K562 (cell line): ENCODE data around the gene GAB2. TPM values are rescaled to one million over a fixed set of nuclear protein-coding genes. Genes with fewer than 3 reads are reported as not detected.

Source experiments
- ARID1B ChIP-seq: fragments of 450-650 bp; IDR thresholded peaks from 2 replicates; pipeline ENCODE4 v1.6.1; 2016; ENCODE audit warnings: antibody characterized with exemption, mild to moderate bottlenecking, inconsistent platforms
- ARID3A ChIP-seq: IDR thresholded peaks from 2 replicates; pipeline ENCODE4 v1.6.1; 2012; ENCODE audit warnings: low read depth, low read length, improper control_type of control experiment, borderline replicate concordance
- CHD4 ChIP-seq: fragments of 200-600 bp; sonication (generic); IDR thresholded peaks from 3 replicates; pipeline ENCODE4 v1.6.1; 2012; ENCODE audit warnings: low read depth, mild to moderate bottlenecking, mixed read lengths, low read length, inconsistent platforms; ENCODE audit not compliant: insufficient read depth, insufficient replicate concordance, poor library complexity, severe bottlenecking
- CREB1 ChIP-seq, 2 experiments: sonication (generic) in 1 of 2; formaldehyde crosslinking in 1 of 2; IDR thresholded peaks; 2 replicates each; pipeline versions ENCODE4 v1.6.1 to v1.8.0; 2012 to 2022; ENCODE audit warnings: inconsistent platforms in 1 of 2, mild to moderate bottlenecking in 1 of 2, missing genetic modification reagents in 1 of 2, moderate library complexity in 1 of 2
- CREB3 ChIP-seq: fragments of 450-650 bp; conservative IDR thresholded peaks from 2 replicates; pipeline ENCODE4 v1.6.1; 2016; ENCODE audit warnings: missing genetic modification characterization, low read depth, mild to moderate bottlenecking, missing compliant biosample characterization, moderate library complexity
- CUX1 ChIP-seq: fragments of 200-800 bp; sonication (Bioruptor generic); IDR thresholded peaks from 2 replicates; pipeline ENCODE4 v1.6.1; 2016; ENCODE audit warnings: missing genetic modification characterization, missing compliant biosample characterization
- FOXJ3 ChIP-seq: sonication (generic); formaldehyde crosslinking; IDR thresholded peaks from 2 replicates; pipeline ENCODE4 v1.4.0; 2020; ENCODE audit warnings: mild to moderate bottlenecking, missing genetic modification reagents
- GABPA ChIP-seq: fragments of 200-800 bp; sonication (Bioruptor generic); conservative IDR thresholded peaks from 2 replicates; pipeline ENCODE4 v1.6.1; 2016; ENCODE audit warnings: low read depth, missing genetic modification characterization, missing compliant biosample characterization
- GATAD2A ChIP-seq: fragments of 450-650 bp; IDR thresholded peaks from 2 replicates; pipeline ENCODE4 v1.6.1; 2017
- KDM2B ChIP-seq: fragments of 250-450 bp; sonication (Bioruptor Pico); IDR thresholded peaks from 2 replicates; pipeline ENCODE4 v1.8.0; 2021; ENCODE audit warnings: mild to moderate bottlenecking, moderate library complexity
- MAFG ChIP-seq: fragments of 450-650 bp; conservative IDR thresholded peaks from 2 replicates; pipeline ENCODE4 v1.6.1; 2016; ENCODE audit warnings: missing genetic modification characterization, missing compliant biosample characterization
- POLR3G ChIP-seq: IDR thresholded peaks from 2 replicates; pipeline ENCODE4 v1.6.1; 2011; ENCODE audit not compliant: insufficient read length, insufficient replicate concordance; ENCODE audit errors: extremely low read depth
- PTTG1 ChIP-seq: fragments of 450-650 bp; IDR thresholded peaks from 2 replicates; pipeline ENCODE4 v1.6.1; 2016; ENCODE audit warnings: low read depth, mild to moderate bottlenecking, missing genetic modification characterization, missing compliant biosample characterization
- RNF2 ChIP-seq: sonication (generic); IDR thresholded peaks from 2 replicates; pipeline ENCODE4 v1.6.1; 2016
- SNIP1 ChIP-seq: fragments of 450-650 bp; IDR thresholded peaks from 2 replicates; pipeline ENCODE4 v1.7.1; 2017; ENCODE audit warnings: low read depth, mild to moderate bottlenecking
- YY1 ChIP-seq, 3 experiments: IDR thresholded peaks; 2 replicates each; pipeline ENCODE4 v1.6.1; 2011; ENCODE audit warnings: low read length in 2 of 3, mild to moderate bottlenecking in 2 of 3, moderate library complexity in 2 of 3, borderline replicate concordance in 1 of 3, control low read depth in 1 of 3, low read depth in 1 of 3; ENCODE audit not compliant: insufficient read depth in 3 of 3, insufficient replicate concordance in 2 of 3, control insufficient read depth in 1 of 3, insufficient read length in 1 of 3; ENCODE audit errors: extremely low read depth in 1 of 3
- ZBTB2 ChIP-seq: fragments of 450-650 bp; IDR thresholded peaks from 2 replicates; pipeline ENCODE4 v1.6.1; 2016; ENCODE audit warnings: antibody characterized with exemption
- ZNF316 ChIP-seq: fragments of 450-650 bp; IDR thresholded peaks from 2 replicates; pipeline ENCODE4 v1.6.1; 2016
- polyA plus RNA-seq, 8 experiments: library from polyadenylated mRNA; depleted of rRNA in 4 of 8; stranded (reverse) in 5 of 8; unstranded in 3 of 8; fragments of >200 nt; fragmentation: Nextera tagmentation in 2 of 8; fragmentation: Illumina TruSeq in 1 of 8; extraction: Ambion mirVana in 2 of 8; extraction: Trizol in 1 of 8; gene quantifications; 2 replicates each; pipeline versions ENCODE4 v1.2.1 to v1.2.3, GENCODE V29; 2011 to 2014; ENCODE audit warnings: inconsistent platforms in 1 of 8, missing spikeins in 1 of 8
- total RNA-seq, 7 experiments: library from RNA; depleted of rRNA in 6 of 7; stranded (reverse); fragments of >200 nt in 6 of 7; fragmentation: Illumina TruSeq in 2 of 7; extraction: Trizol in 2 of 7; gene quantifications; 2 replicates each; pipeline versions ENCODE4 v1.2.1 to v1.2.3, GENCODE V29; 2011 to 2021; ENCODE audit warnings: low replicate concordance in 1 of 7

The GAB2 gene
- total and polyA plus RNA-seq, 9 of the 15 experiments (the other 6 are each of a cell fraction or from before 2014, with no cell fraction given) = 2.3 to 35.2 (median 16.1) TPM

- TF ChIP-seq FOXJ3 (CRISPR knock-in tag) (no peak), ARID3A (no peak), RNF2 (no peak), ZBTB2 (no peak), CHD4 (no peak), MAFG (peak; percentile 84), CREB1 (IDR thresholded peaks at IDR 0.05) (no peak), CREB1 (CRISPR knock-in tag; IDR thresholded peaks at IDR 0.05) (no peak), KDM2B (CRISPR knock-in tag) (no peak), GABPA (tag) (peak; percentile 34; the same call in 1 of the 2 replicates), ARID1B (0 out of 2 replicates have a peak, but pooled peaks have one; percentile 25), SNIP1 (no peak), YY1 (IDR thresholded peaks at IDR 0.05; ENCODE audit: borderline replicate concordance in 1 of 3, control insufficient read depth in 1 of 3, extremely low read depth in 1 of 3, insufficient read depth in 3 of 3, insufficient read length in 1 of 3, insufficient replicate concordance in 2 of 3, low read depth in 1 of 3, low read length in 2 of 3) (no peak), POLR3G (no peak), CUX1 (0 out of 2 replicates have a peak, but pooled peaks have one; percentile 49), PTTG1 (tag) (no peak), ZNF316 (peak; percentile 95), CREB3 (no peak), GATAD2A (no peak)
These were observed 38.5 kb downstream of the GAB2 start (continued) for GRCh38 chr11:78379039-78379670.
